Ureter (tissue), 1 donor: ENCODE data around the gene RPS15A. TPM values are rescaled to one million over a fixed set of nuclear protein-coding genes. Genes with fewer than 3 reads are reported as not detected.
"Not testable (repeated sequence)": the region's sequence is repeated elsewhere in the genome, so short reads cannot be mapped to it uniquely, and the experiment has no call there.

Source experiments
- DNase-seq: peaks from one replicate; pipeline ENCODE4 v3.0.0-alpha.2; 2020; ENCODE audit warnings: low spot score
- total RNA-seq: library from RNA; stranded (reverse); gene quantifications from one replicate; pipeline ENCODE4 v1.2.4, GENCODE V29; 2023
- donor health status: DM: yes; HTN: yes; CAD: no.

The RPS15A gene
- total RNA-seq, 1 donor from 2014 or later, result 1,598 TPM

DNA sequence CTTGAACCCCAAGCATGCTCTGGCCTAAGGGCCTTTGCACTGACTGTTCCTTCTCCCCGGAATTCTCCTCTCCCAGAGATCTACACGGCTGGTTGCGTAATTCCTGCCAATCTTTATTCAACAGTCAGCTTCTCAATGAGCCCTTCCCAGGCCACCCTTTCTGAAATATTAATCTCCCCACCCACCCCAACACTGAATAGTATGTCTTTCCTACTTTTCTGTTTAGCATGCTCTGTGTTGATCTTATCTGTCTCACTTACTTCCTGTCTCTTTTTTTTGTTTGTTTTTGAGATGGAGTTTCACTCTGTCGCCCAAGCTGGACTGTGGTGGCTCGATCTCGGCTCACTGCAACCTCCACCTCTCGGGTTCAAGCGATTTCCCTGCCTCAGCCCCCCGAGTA lies 33.5 kb downstream of the RPS15A start:
- DNase-seq, result not testable (repeated sequence)

DNA sequence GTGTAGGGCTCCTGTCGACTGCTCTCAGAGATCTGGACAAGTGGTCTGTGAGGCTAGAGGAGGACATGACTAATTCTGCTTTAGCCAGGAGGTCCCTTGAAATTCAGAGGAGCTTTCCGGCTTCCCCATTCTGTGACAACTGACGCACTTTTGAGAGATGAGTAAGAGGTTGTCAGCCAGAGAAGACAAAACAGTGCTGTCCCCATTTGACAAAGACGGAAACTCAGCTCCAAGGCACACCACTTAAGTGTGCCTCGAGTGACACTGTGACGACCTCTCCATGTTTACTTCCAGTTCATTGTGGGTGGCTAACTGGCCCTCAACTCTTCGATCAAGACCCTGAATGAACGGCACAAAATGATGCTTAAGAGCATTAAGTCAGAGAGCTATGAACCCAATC lies 47.3 kb downstream of the RPS15A start:
- DNase-seq, result not testable (repeated sequence)

DNA sequence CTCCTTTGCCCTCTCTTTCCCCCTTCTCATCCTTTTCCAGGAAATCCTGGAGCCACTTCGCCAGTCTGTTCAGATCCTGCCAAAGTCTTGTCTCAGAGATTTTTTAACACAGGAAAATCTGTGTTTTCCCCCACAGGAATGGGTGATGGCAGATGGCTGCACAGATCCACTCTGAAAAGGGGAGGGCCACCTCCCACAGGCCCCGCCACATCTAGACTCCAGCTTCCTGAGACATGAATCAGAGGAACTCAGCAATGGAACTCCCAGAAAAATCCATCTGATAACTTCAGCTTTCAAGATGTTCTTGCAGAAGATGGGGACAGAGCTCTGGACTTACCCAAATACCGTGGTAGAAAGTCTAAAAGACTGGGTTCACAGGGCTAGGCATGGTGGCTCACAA lies 50.1 kb downstream of the RPS15A start:
- not testable (repeated sequence) for DNase-seq

DNA sequence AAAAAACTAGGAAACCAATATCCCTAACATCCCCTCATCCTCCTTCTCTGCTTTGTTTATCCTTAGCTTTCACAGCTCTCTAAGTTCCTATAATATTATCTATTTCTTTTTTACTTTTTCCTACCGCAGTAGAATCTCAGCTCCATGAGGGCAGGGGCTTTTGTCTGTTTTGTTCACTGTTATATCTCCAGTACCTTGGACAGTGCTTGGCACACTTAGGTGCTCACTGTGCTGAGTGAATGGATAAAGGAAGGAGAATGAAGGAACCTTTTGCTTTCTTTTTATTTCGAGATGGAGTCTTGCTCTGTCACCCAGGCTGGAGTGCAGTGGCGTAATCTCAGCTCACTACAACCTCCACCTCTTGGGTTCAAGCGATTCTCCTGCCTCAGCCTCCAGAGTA lies 51.4 kb downstream of the RPS15A start:
- DNase-seq, result not testable (repeated sequence)

DNA sequence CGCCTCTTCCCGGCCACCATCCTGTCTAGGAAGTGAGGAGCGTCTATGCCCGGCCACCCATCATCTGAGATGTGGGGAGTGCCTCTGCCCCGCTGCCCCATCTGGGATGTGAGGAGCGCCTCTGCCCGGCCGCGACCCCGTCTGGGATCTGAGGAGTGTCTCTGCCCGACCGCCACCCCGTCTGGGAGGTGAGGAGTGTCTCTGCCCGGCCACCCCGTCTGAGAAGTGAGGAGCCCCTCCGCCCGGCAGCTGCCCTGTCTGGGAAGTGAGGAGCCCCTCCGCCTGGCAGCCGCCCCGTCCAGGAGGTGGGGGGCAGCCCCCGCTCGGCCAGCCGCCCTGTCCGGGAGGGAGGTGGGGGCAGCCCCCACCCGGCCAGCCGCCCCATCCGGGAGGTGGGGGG lies 55.9 kb downstream of the RPS15A start:
- not testable (repeated sequence) for DNase-seq

Other genes starting within 250 kb of the RPS15A start
- 101 TPM for gene NOMO2, start 228.2 kb downstream of the RPS15A start, total RNA-seq
- 97.6 TPM for gene ARL6IP1, start 11.2 kb upstream of the RPS15A start, total RNA-seq
- 168 TPM for gene SMG1, start 136.1 kb upstream of the RPS15A start, total RNA-seq
- 18.6 TPM for gene TMC7, start 193.6 kb upstream of the RPS15A start, total RNA-seq